ENCODE data around the gene SLC22A7. TPM values are rescaled to one million over a fixed set of nuclear protein-coding genes. Genes with fewer than 3 reads are reported as not detected.

SLC22A7 gene
- total RNA-seq, 1 experiment from 2014 or later, result not detected

GRCh38 chr6:43301081-43301870 is 3.2 kb downstream of the SLC22A7 start:
- no peaks in the 10 kb centered on the region for H3K79me1 ChIP-seq (ENCODE audit: insufficient read depth, low read depth, low read length, poor library complexity, severe bottlenecking)
- no peak overlapping the region for H4K5ac ChIP-seq (ENCODE audit: insufficient read length, low read depth, low read length)
- no peak overlapping the region for H3K4ac ChIP-seq (ENCODE audit: low read depth, low read length)
- no peaks in the 10 kb centered on the region for H4K20me1 ChIP-seq (ENCODE audit: control insufficient read depth, insufficient read depth, insufficient read length)
- H3K4me1 ChIP-seq (ENCODE audit: insufficient read depth, low read length), result no peaks in the 10 kb centered on the region
- no peak overlapping the region for H3K23ac ChIP-seq (ENCODE audit: insufficient read length, low read depth, low read length)
- no peak overlapping the region for H3K4me3 Mint-ChIP-seq
- H3K56ac ChIP-seq (ENCODE audit: insufficient read length, low read depth, low read length), result no peak overlapping the region
- H3K27me3 Mint-ChIP-seq (ENCODE audit: low read depth), result peaks cover 12% of the 10 kb centered on the region
- H3K79me2 ChIP-seq (ENCODE audit: insufficient read depth, low read length), result no peaks in the 10 kb centered on the region
- H2BK12ac ChIP-seq (ENCODE audit: insufficient read length, low read depth, low read length), result no peak overlapping the region
- H3K4me2 ChIP-seq (ENCODE audit: insufficient read depth, insufficient read length, low read length), result no peak overlapping the region
- H3K9me3 Mint-ChIP-seq, result no peaks in the 10 kb centered on the region
- DNase-seq, result no peak
- no peak overlapping the region for H3K9ac ChIP-seq (ENCODE audit: extremely low read depth, insufficient read length, low read length)
- H3K4me1 Mint-ChIP-seq, result peaks cover 22 to 23% of the 10 kb centered on the region in 2 experiments
- H2BK120ac ChIP-seq (ENCODE audit: low read depth, low read length, poor library complexity, severe bottlenecking), result no peak overlapping the region
- H3K27me3 ChIP-seq (ENCODE audit: insufficient read depth, low read length), result no peaks in the 10 kb centered on the region
- TF ChIP-seq, protein P1, sequence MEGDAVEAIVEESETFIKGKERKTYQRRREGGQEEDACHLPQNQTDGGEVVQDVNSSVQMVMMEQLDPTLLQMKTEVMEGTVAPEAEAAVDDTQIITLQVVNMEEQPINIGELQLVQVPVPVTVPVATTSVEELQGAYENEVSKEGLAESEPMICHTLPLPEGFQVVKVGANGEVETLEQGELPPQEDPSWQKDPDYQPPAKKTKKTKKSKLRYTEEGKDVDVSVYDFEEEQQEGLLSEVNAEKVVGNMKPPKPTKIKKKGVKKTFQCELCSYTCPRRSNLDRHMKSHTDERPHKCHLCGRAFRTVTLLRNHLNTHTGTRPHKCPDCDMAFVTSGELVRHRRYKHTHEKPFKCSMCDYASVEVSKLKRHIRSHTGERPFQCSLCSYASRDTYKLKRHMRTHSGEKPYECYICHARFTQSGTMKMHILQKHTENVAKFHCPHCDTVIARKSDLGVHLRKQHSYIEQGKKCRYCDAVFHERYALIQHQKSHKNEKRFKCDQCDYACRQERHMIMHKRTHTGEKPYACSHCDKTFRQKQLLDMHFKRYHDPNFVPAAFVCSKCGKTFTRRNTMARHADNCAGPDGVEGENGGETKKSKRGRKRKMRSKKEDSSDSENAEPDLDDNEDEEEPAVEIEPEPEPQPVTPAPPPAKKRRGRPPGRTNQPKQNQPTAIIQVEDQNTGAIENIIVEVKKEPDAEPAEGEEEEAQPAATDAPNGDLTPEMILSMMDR (conservative IDR thresholded peaks at IDR 0.05), result no peak
- H3T11ph ChIP-seq (ENCODE audit: low read length), result no peak overlapping the region
- no peak overlapping the region for H3K18ac ChIP-seq (ENCODE audit: insufficient read length, low read depth, low read length)
- H4K8ac ChIP-seq (replicated peaks; ENCODE audit: insufficient read length, low read depth, low read length), result no peak overlapping the region
- H3K36me3 Mint-ChIP-seq (ENCODE audit: insufficient read depth in 1 of 3, low read depth in 3 of 3), result peaks cover 0 to 18% (median 4%) of the 10 kb centered on the region in 3 experiments; a peak in 4 of 7 replicates
- H3K14ac ChIP-seq (ENCODE audit: insufficient read depth, low read length), result no peak overlapping the region
- H2AK5ac ChIP-seq (ENCODE audit: insufficient read length, low read length), result no peak overlapping the region
- H2BK20ac ChIP-seq (ENCODE audit: low read depth, low read length, poor library complexity, severe bottlenecking), result no peak overlapping the region
- H2BK5ac ChIP-seq (ENCODE audit: insufficient read length, low read length), result no peak overlapping the region
- H3K23me2 ChIP-seq (ENCODE audit: insufficient read length, low read depth, low read length, poor library complexity, severe bottlenecking), result no peaks in the 10 kb centered on the region
- WGBS (ENCODE audit: extremely low coverage, insufficient read length, low lambda C conversion rate), result no CpG with 5 or more reads among the region's 15 CpGs
- no peak overlapping the region for H4K91ac ChIP-seq (ENCODE audit: insufficient read length, low read depth, low read length)
- H2AFZ ChIP-seq (ENCODE audit: low read length), result no peak overlapping the region
- H2BK15ac ChIP-seq (ENCODE audit: low read depth, low read length), result no peak overlapping the region
- H3K27ac Mint-ChIP-seq, result no peak overlapping the region; a peak in 1 of 7 replicates
- H3K27ac ChIP-seq (ENCODE audit: insufficient read length, low read depth, low read length), result no peak overlapping the region
- H3K9me3 ChIP-seq (ENCODE audit: control insufficient read depth, low read depth, low read length), result no peaks in the 10 kb centered on the region

Measured in H9 (cell line).